ENCODE data around the gene PPP1R14C.

DNA sequence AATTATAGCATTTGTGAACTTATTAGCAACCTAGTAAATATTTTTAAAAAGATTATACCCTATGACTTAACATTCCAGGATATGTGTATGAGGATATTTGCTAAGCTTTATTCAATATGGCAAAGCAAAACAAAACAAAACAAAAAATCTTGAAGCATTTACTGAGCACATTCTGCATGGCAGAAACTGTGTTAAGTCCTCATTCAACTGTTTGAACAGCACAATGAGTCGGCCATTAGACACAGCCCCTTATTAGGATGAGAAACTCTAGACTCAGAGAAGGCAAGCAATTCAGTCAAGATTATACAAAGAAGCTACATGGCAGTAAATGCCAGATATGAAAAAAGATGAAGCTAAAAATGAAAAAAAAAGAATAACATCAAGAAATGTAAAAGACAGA lies 155.8 kb downstream of the PPP1R14C start:
- TF ChIP-seq SUZ12 (IDR thresholded peaks at IDR 0.05; ENCODE audit: extremely low read depth, insufficient read depth, insufficient read length) (no peak), ZNF274 (IDR thresholded peaks at IDR 0.05; ENCODE audit: low read depth, low read length) (no peak)
